Stomach (tissue), 4 donors: ENCODE measurements around the gene SNX33.

Source experiments
- CTCF ChIP-seq, 7 experiments: fragments of 450-650 bp in 4 of 7; fragments of 200-600 bp in 3 of 7; sonication (generic) in 3 of 7; IDR thresholded peaks; one replicate each; pipeline ENCODE4 v1.5.1; 2016 to 2019; ENCODE audit warnings: antibody characterized with exemption in 7 of 7, control low read depth in 2 of 7, mild to moderate bottlenecking in 1 of 7
- EP300 ChIP-seq: sonication (generic); formaldehyde crosslinking; IDR thresholded peaks from one replicate; pipeline ENCODE4 v1.6.1; 2017; ENCODE audit warnings: antibody characterized with exemption

DNA sequence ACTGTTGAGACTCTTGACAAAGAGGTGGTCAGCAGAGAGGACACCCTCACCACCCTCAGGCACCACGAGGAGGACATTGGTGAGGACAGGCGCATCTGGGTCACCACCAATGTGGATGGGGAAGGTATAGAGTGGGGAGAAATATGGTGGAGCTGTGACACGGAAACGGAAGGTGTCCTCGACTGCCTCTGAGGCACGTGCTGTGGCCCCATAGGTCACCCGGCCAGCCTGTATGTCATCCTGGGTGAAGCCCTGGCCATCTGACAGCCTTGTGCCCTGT, 40.5 kb downstream of the SNX33 start:
- TF ChIP-seq CTCF (IDR thresholded peaks at IDR 0.05) (no peak), EP300 (no peak)
